NCI-H2107 treated with DMSO at 0.1 percent for 48 hours (cell line): ENCODE measurements around the gene CBFA2T3.
"Not testable (repeated sequence)": the region's sequence is repeated elsewhere in the genome, so short reads cannot be mapped to it uniquely, and the experiment has no call there.

Experiments used
- DNase-seq: peaks from one replicate; lab custom pipeline; 2025; ENCODE audit not compliant: unreplicated experiment; lab: John Stamatoyannopoulos, UW

CBFA2T3 gene

GRCh38 chr16:88893127-88893968, 83.7 kb downstream of the CBFA2T3 start:
- DNase-seq, result no peak

GRCh38 chr16:88892065-88892464, 84.9 kb downstream of the CBFA2T3 start:
- DNase-seq, result no peak

GRCh38 chr16:88891083-88891482, 85.9 kb downstream of the CBFA2T3 start:
- no peak for DNase-seq

GRCh38 chr16:88889702-88890352, 87.2 kb downstream of the CBFA2T3 start:
- DNase-seq, result not testable (repeated sequence)

GRCh38 chr16:88888461-88889387, 88.3 kb downstream of the CBFA2T3 start:
- no peak for DNase-seq

- no peak for DNase-seq
Measured at GRCh38 chr16:88888057-88888456, 89.0 kb downstream of the CBFA2T3 start.

GRCh38 chr16:88886845-88887521, 90.0 kb downstream of the CBFA2T3 start:
- no peak for DNase-seq

- DNase-seq, result no peak
Measured at GRCh38 chr16:88886420-88886844, 90.6 kb downstream of the CBFA2T3 start.

- no peak for DNase-seq
Measured at GRCh38 chr16:88885693-88886280, 91.2 kb downstream of the CBFA2T3 start.

- DNase-seq, result no peak
Measured at GRCh38 chr16:88884569-88885271, 92.3 kb downstream of the CBFA2T3 start.

GRCh38 chr16:88883946-88884345, 93.1 kb downstream of the CBFA2T3 start:
- no peak for DNase-seq

- DNase-seq, result no peak
Measured at GRCh38 chr16:88883117-88883895, 93.7 kb downstream of the CBFA2T3 start.

- DNase-seq, result no peak
Measured at GRCh38 chr16:88882358-88883030, 94.5 kb downstream of the CBFA2T3 start.

- DNase-seq, result no peak
Measured at GRCh38 chr16:88881675-88882357, 95.2 kb downstream of the CBFA2T3 start.

- DNase-seq, result no peak
Measured at GRCh38 chr16:88881007-88881615, 95.9 kb downstream of the CBFA2T3 start.

- no peak for DNase-seq
Measured at GRCh38 chr16:88880226-88881006, 96.6 kb downstream of the CBFA2T3 start.

- DNase-seq, result no peak
Measured at GRCh38 chr16:88879788-88880055, 97.3 kb downstream of the CBFA2T3 start.
